22Rv1 (cell line): ENCODE data around the gene MN1.
A peak's percentile ranks its signal among the peaks of the same experiment; 100 is the strongest.

ENCODE experiments used
- H3K27ac ChIP-seq: fragments of 450-650 bp; 2 replicates; pipeline ENCODE4 v1.5.1; 2017
- ZFX ChIP-seq: fragments of 450-650 bp; IDR thresholded peaks from 2 replicates; pipeline ENCODE4 v1.6.1; 2017; ENCODE audit warnings: antibody characterized with exemption, borderline replicate concordance
- TF ChIP-seq, protein P1 (sequence below): fragments of 450-650 bp; IDR thresholded peaks from 2 replicates; pipeline ENCODE4 v1.5.1; 2017; ENCODE audit warnings: mild to moderate bottlenecking

The MN1 gene

GRCh38 chr22:27805841-27806240 is 4.3 kb upstream of the MN1 start:
- H3K27ac ChIP-seq = no peak overlapping the region
- TF ChIP-seq, protein P1, sequence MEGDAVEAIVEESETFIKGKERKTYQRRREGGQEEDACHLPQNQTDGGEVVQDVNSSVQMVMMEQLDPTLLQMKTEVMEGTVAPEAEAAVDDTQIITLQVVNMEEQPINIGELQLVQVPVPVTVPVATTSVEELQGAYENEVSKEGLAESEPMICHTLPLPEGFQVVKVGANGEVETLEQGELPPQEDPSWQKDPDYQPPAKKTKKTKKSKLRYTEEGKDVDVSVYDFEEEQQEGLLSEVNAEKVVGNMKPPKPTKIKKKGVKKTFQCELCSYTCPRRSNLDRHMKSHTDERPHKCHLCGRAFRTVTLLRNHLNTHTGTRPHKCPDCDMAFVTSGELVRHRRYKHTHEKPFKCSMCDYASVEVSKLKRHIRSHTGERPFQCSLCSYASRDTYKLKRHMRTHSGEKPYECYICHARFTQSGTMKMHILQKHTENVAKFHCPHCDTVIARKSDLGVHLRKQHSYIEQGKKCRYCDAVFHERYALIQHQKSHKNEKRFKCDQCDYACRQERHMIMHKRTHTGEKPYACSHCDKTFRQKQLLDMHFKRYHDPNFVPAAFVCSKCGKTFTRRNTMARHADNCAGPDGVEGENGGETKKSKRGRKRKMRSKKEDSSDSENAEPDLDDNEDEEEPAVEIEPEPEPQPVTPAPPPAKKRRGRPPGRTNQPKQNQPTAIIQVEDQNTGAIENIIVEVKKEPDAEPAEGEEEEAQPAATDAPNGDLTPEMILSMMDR = no peak
- no peak for TF ChIP-seq ZFX

DNA sequence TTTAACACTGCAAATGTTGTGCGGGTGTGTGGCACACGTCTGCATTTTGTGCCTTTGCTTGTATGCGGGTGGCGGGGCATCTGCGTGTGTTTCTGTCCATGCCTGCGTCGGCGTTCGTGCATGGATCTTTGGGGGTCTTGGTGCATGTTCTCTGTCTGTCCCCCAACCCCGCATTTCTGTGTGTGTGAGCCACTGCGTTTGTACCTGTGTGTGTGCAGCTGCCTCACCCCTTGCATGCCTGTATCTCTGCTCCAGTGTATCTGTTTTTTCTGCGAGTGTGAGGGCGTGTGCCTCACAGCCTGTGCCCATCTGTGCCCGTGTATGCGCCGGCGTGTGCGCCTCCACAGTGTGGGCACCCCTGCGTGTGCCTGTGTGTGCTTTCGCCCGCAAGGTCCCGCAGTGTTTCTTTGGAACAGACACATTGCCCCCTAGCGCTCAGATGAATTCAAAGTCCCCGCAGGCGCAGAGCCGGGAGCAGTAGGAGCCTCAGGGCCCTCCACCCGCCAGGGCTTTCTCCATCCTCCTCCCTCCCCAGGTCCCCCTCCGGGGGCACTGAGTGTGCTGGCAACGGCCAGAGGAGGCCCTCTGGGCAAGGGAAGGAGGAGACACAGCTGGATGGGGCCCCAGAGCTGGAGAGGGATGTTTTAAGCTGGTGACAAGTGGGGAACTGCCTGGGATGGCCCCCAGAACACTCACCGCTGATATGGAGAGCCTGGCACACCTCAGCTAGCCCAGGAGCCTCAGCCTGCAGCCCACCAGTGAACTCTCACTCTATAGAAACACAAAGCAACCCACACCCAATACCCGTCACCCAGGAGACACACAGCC is 3.1 kb upstream of the MN1 start:
- no peak for TF ChIP-seq ZFX
- TF ChIP-seq, protein P1 = peak; percentile 80
- H3K27ac ChIP-seq = no peak overlapping the region

- TF ChIP-seq, protein P1 = no peak
- TF ChIP-seq ZFX = no peak
- no peak overlapping the region for H3K27ac ChIP-seq
These were observed 2.4 kb upstream of the MN1 start for GRCh38 chr22:27803841-27804415.

GRCh38 chr22:27802346-27803073 is 954 bp upstream of the MN1 start:
- TF ChIP-seq, protein P1 = no peak
- no peak for TF ChIP-seq ZFX
- no peak overlapping the region for H3K27ac ChIP-seq

GRCh38 chr22:27801202-27801615 is 347 bp downstream of the MN1 start:
- no peak overlapping the region for H3K27ac ChIP-seq
- TF ChIP-seq, protein P1 = no peak
- no peak for TF ChIP-seq ZFX

DNA sequence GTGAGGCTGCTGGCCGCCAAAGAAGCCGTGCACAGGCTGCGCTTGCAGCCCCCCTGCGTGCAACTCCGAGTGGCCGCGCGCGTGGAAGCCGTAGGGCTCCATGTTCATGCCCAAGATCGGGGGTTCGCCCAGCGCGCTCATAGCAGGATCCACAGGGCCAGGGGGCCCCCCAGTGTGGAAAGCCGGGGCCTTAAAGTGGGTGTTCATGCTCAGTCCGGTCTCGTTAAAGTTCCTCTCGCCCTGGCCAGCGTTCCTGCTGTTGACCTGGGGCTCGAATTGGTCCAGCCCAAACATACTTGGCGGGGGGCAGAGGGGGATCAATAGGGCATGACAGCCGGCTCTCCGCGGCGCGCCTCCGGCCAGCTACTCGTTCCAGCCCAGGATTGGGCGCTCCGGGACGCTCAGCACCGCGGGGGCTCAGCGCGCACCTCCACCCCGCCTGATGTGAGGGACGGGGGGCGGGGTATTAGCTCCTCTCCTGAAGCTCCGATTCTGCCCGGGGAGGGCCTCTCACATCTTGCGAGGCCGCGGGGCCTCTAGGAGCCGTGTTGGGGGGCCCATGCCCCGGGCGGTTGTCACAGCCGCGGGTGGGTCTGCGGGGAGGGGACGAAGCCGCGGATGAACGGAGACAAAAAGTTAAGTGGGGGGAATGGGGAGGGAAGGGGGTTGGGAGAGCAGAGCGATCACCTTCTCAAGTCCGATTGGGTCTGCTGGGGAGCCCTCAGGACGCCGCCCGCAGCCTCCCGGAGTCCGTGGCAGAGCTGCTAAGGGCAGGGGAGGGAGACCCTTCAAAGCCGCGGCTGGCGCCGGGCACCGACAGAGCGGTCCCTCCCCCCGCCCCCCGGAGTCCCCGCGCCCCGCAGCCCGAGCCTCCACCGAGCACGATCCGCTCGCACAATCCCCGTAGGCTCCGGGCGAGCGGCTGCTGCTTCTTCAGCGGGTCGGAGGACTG is 1.0 kb downstream of the MN1 start:
- H3K27ac ChIP-seq = no peak overlapping the region
- TF ChIP-seq, protein P1 = no peak
- TF ChIP-seq ZFX = no peak
